KMS-11 (cell line): ENCODE measurements around the gene SSTR5.
"Not testable (repeated sequence)": the region's sequence is repeated elsewhere in the genome, so short reads cannot be mapped to it uniquely, and the experiment has no call there.

Source experiments
- H2AFZ ChIP-seq: fragments of 200-600 bp; sonication (generic); 2 replicates; pipeline ENCODE4 v1.6.1; 2016; ENCODE audit warnings: antibody characterized with exemption, mixed run types, low read depth
- H3K27ac ChIP-seq: fragments of 200-600 bp; sonication (generic); 2 replicates; pipeline ENCODE4 v1.6.1; 2016; ENCODE audit warnings: mild to moderate bottlenecking, mixed run types
- H3K27me3 ChIP-seq: fragments of 200-600 bp; sonication (generic); 2 replicates; pipeline ENCODE4 v1.6.1; 2017; ENCODE audit warnings: mild to moderate bottlenecking, low read depth, mixed run types, moderate library complexity; ENCODE audit not compliant: insufficient read depth
- H3K36me3 ChIP-seq: fragments of 200-600 bp; sonication (generic); 2 replicates; pipeline ENCODE4 v1.6.1; 2017; ENCODE audit warnings: mild to moderate bottlenecking, mixed run types; ENCODE audit not compliant: insufficient read depth
- H3K4me1 ChIP-seq: fragments of 200-600 bp; sonication (generic); 2 replicates; pipeline ENCODE4 v1.6.1; 2016; ENCODE audit warnings: mild to moderate bottlenecking, low read depth, mixed run types; ENCODE audit not compliant: poor library complexity, severe bottlenecking
- H3K4me2 ChIP-seq: fragments of 200-600 bp; sonication (generic); 2 replicates; pipeline ENCODE4 v1.7.0; 2016; ENCODE audit warnings: mild to moderate bottlenecking, mixed run types
- H3K4me3 ChIP-seq: fragments of 200-600 bp; sonication (generic); IDR thresholded peaks from 2 replicates; pipeline ENCODE4 v1.6.1; 2017; ENCODE audit warnings: low read depth, low read length, mixed read lengths; ENCODE audit not compliant: insufficient read depth
- H3K79me2 ChIP-seq: fragments of 200-600 bp; sonication (generic); 2 replicates; pipeline ENCODE4 v1.6.1; 2016; ENCODE audit warnings: low read depth, mixed run types; ENCODE audit not compliant: insufficient read depth
- H3K9ac ChIP-seq: fragments of 200-600 bp; sonication (generic); 2 replicates; pipeline ENCODE4 v1.6.1; 2016; ENCODE audit warnings: mild to moderate bottlenecking, mixed run types
- H4K20me1 ChIP-seq: fragments of 200-600 bp; sonication (generic); 2 replicates; pipeline ENCODE4 v1.6.1; 2016; ENCODE audit warnings: mild to moderate bottlenecking, mixed run types; ENCODE audit not compliant: insufficient read depth
- CTCF ChIP-seq: fragments of 200-600 bp; sonication (generic); conservative IDR thresholded peaks from 2 replicates; pipeline ENCODE4 v1.6.1; 2017; ENCODE audit warnings: low read depth, mild to moderate bottlenecking, antibody characterized with exemption, low read length, moderate library complexity, mixed read lengths

SSTR5 gene

GRCh38 chr16:1084971-1085370, 12.4 kb downstream of the SSTR5 start:
- Histone ChIP-seq H3K27ac (no peak overlapping the region), H4K20me1 (no peaks in the 10 kb centered on the region), H3K79me2 (no peaks in the 10 kb centered on the region), H3K4me1 (no peaks in the 10 kb centered on the region), H3K9ac (no peak overlapping the region), H3K36me3 (no peaks in the 10 kb centered on the region), H3K4me2 (no peak overlapping the region), H3K4me3 (no peak overlapping the region), H3K27me3 (peaks cover 90% of the 10 kb centered on the region), H2AFZ (no peak overlapping the region)
- TF ChIP-seq CTCF = no peak

DNA sequence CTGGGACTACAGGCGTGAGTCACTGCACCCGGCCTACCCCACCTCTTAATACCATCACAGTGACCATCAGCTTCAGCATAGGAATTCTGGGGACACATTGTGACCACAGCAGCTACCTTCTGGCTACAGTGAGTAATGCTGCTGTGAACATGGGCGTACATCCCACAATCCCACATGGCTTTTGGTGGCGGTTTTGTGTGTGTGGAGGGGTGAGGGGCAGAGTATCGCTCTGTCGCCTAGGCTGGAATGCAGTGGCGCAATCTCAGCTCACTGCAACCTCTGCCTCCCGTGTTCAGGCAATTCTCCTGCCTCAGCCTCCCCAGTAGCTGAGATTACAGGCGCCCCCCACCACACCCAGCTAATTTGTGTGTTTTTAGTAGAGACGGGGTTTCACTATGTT, 13.9 kb downstream of the SSTR5 start:
- not testable (repeated sequence) for H3K27ac ChIP-seq, H4K20me1 ChIP-seq, H3K36me3 ChIP-seq, H3K79me2 ChIP-seq, H3K4me3 ChIP-seq, H2AFZ ChIP-seq, H3K4me1 ChIP-seq, H3K4me2 ChIP-seq, H3K9ac ChIP-seq
- peaks cover 83% of the 10 kb centered on the region for H3K27me3 ChIP-seq

GRCh38 chr16:1088295-1089170, 16.0 kb downstream of the SSTR5 start:
- H3K4me1 ChIP-seq = no peaks in the 10 kb centered on the region
- no peaks in the 10 kb centered on the region for H3K79me2 ChIP-seq
- peaks cover 65% of the 10 kb centered on the region for H3K27me3 ChIP-seq
- H2AFZ ChIP-seq = no peak overlapping the region
- H3K9ac ChIP-seq = no peak overlapping the region
- no peak overlapping the region for H3K4me3 ChIP-seq
- no peak overlapping the region for H3K27ac ChIP-seq
- no peaks in the 10 kb centered on the region for H3K36me3 ChIP-seq
- no peak overlapping the region for H3K4me2 ChIP-seq
- H4K20me1 ChIP-seq = no peaks in the 10 kb centered on the region
- no peak for TF ChIP-seq CTCF

GRCh38 chr16:1089439-1089821, 16.9 kb downstream of the SSTR5 start:
- Histone ChIP-seq H3K27me3 (peaks cover 62% of the 10 kb centered on the region), H3K4me3 (no peak overlapping the region), H3K27ac (no peak overlapping the region), H3K79me2 (no peaks in the 10 kb centered on the region), H3K4me2 (no peak overlapping the region), H3K4me1 (no peaks in the 10 kb centered on the region), H3K9ac (no peak overlapping the region), H2AFZ (no peak overlapping the region), H4K20me1 (no peaks in the 10 kb centered on the region), H3K36me3 (no peaks in the 10 kb centered on the region)
- TF ChIP-seq CTCF = no peak

DNA sequence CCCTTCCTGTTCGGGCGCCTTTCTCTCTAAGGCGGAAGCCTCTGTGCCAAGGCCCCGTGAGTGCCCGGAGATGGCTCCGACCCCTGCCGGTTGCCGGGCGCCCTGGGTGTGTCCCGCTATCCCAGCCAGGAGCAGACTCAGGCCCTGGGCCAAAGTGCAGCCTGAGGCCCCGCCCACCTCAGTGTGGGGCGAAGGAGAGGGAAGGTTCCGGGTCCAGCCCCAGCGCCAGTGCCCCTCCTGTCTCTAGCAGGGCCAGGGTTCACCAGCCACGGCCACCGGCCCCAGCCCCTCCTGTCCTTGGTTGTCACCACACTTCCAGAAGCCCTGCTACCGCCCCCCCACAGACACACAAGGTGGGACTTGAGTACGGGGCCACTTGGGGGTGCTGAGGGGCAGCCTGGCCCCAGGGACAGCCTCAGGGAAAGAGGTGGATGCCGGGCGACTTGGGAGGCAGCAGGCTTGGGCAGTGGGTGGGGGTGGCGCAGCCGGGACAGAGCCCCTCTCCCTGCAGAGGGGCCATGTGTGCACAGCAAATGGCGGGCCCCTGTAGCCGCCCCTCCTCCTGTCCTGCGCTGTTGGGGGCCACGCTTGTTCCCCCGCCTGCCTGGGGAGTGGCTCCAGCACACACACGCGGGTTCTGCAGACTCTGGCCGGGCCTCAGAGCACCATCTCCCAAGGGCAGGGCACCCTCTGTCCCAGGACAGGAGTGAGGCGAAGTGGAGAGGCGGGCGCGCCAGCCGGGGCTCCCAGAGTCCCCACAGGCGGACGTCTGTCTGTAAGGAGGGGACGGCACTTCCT, 17.5 kb downstream of the SSTR5 start:
- Histone ChIP-seq H3K4me3 (no peak overlapping the region), H3K27ac (no peak overlapping the region), H3K4me2 (no peak overlapping the region), H4K20me1 (no peaks in the 10 kb centered on the region), H3K79me2 (no peaks in the 10 kb centered on the region), H3K27me3 (peaks cover 62% of the 10 kb centered on the region), H3K36me3 (no peaks in the 10 kb centered on the region), H3K4me1 (no peaks in the 10 kb centered on the region), H3K9ac (no peak overlapping the region), H2AFZ (no peak overlapping the region)
- no peak for TF ChIP-seq CTCF
